Colon (tissue), 2 donors: ENCODE data around the gene ZDHHC3.
"Not testable (repeated sequence)": the region's sequence is repeated elsewhere in the genome, so short reads cannot be mapped to it uniquely, and the experiment has no call there.

Experiments
- FAIRE-seq: peaks from 2 replicates; lab custom pipeline; 2012; peaks lifted over from hg19 to GRCh38; lab: Jason Lieb, UNC
- donor health status: control.
- donor health status: control.

Gene ZDHHC3

GRCh38 chr3:44995142-44995770 is 19.3 kb upstream of the ZDHHC3 start:
- no peak for FAIRE-seq

DNA sequence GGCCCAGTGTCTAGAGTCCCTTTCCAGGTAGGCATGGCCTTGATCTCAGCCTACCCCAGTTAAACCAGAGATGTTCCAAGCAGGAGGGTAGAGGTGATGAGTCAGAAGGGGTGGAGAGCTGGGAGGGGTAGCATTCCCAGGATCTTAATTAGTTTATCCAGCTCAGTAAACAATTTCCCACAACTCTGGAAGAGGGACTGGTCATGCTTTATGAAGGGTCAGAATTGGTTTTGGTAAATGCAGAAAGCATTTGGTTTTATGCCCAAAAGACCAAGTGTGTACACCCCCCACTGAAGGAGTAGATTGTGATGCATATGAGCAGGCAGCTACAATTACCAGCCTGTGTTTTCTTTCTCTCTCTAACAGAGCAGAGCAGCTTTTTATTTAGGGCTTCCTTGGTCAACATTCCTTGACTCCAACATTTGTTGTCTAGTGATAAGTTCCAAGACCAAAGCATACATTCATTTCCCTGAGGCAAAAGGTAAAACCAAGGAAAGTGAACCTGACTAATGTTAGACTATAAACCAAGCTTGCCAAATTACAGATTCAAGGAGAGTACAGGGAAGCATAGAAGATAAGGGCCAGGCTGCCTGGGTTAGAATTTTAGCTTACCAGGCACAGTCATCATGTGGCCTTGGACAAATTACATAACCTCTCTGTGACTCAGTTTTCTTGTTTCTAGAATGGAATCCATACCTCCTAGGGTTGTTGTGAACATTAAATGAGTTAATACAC is 17.7 kb upstream of the ZDHHC3 start:
- no peak for FAIRE-seq

GRCh38 chr3:44992555-44993470 is 16.8 kb upstream of the ZDHHC3 start:
- no peak for FAIRE-seq

DNA sequence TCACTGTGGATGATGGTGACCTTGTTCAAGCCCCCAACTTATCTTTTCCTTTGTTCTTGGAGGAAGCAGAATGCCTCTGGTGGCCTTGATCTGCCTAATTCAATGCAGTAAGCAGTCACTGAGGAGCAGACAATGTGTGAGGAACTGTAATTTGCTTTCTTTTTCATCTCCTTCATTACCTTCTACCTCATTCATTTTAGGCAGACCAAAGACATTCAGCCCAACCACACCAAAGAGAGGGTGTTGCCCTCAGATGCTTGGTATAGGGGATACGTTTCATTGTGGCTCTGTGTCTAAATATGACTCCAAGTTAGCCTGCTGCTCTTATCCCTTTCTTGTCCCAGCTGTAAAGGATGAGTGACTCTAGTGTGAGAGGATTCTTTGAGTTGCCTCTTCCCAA is 15.4 kb upstream of the ZDHHC3 start:
- no peak for FAIRE-seq

GRCh38 chr3:44989636-44990373 is 13.8 kb upstream of the ZDHHC3 start:
- no peak for FAIRE-seq

DNA sequence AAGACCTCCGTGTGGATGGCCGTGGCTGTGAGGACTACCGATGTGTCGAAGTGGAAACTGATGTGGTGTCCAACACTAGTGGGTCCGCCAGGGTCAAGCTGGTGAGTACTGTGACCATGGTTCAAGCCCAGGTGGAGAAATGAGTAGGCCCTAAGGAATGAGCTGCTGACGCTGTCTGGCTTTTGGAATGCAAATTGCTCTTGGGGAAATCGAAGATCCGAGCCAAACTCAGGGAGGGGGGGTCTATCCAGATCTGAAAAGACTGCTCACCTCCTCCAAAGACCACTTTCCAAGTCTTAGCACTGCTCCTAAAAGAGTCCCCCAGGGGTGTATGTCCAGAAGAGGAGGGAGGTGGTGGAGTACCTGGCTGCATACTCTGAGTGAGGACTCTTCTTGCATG is 13.2 kb upstream of the ZDHHC3 start:
- FAIRE-seq: no peak

- FAIRE-seq: no peak
Observed at GRCh38 chr3:44988073-44988472, 12.1 kb upstream of the ZDHHC3 start.

DNA sequence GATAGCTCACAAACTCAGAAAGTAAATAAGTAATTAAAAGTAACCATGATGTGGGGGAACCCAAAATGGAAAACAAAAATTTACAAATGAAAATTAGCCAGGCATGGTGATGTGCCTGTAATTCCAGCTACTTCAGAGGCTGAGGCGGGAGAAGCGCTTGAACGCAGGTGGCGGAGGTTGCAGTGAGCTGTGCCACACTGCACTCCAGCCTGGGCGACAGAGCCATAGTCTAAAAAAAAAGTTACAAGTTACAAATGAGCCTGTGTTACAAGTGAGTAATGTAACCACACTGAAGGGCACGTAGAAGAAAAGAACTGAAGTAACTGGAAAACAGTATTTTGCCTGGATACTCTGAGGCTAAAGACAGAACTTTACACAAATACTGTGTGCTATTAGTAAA is 11.4 kb upstream of the ZDHHC3 start:
- no peak for FAIRE-seq

DNA sequence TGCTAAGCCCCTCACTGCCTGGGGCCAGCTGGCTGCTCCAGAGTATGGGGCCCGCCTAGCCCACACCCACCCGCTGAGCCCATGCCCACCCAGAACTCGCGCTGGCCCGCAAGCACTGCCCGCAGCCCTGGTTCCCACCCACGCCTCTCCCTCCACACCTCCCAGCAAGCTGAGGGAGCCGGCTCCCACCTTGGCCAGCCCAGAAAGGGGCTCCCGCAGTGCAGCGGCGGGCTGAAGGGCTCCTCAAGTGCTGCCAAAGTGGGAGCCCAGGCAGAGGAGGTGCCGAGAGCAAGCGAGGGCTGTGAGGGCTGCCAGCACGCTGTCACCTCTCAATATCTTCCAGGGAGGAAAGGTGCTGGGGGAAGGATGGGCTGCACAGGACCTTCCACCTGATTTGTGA is 10.4 kb upstream of the ZDHHC3 start:
- not testable (repeated sequence) for FAIRE-seq

DNA sequence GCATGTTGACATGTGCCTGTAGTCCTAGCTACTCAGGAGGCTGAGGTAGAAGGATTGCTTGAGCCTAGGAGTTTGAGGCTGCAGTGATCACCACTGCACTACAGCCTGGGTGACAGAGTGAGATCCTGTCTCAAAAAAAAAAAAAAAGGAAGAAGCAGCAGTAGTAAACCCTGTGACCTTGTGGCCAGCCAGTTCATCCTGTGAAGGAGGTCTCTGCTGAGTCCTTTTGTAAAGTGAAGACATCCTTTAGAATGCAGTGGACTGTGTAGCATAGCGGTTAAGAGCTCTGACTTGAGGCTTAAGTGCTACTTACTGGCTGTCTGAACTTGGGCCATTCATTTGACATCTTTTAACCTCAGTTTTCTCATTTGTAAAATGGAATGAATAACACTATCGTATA is 8.4 kb upstream of the ZDHHC3 start:
- no peak for FAIRE-seq

GRCh38 chr3:44983484-44983941 is 7.5 kb upstream of the ZDHHC3 start:
- no peak for FAIRE-seq

DNA sequence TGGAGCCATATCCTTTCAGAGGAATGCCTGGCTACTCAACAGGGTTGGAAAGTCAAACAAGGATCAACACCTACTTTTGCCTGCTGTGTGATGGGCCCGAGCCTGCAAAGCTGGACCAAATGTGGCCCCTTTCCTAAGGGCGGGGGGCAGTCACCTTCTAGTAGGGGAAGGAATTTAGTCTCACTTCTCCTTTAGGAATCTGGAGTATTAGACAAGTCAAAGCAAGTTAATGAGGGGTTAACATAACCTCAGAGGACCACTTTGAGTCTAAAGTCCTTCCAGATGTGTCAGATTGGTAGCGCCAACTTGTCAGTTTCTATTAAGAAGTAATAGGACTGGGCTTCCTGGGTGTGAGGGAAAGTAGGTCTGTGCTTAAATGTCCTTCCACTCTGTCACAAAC is 6.8 kb upstream of the ZDHHC3 start:
- no peak for FAIRE-seq

DNA sequence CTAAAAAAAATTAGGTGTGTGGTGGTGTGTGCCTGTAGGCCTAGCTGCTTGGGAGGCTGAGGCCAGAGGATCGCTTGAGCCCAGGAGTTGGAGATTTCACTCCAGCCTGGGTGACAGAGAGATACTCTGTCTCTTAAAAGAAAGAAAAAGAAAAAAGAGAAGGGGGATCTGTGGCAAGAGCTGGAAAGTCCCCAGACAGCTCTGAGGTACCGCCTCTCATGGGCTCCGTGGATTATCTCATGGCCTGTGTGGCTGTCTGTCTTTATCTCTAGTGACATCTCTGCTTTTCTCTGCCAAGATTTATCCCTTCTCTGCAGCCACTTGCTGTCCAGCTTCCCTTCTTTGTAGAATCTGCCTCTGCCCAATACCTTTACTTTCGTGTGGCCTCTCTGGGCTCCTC is 5.8 kb upstream of the ZDHHC3 start:
- no peak for FAIRE-seq

- no peak for FAIRE-seq
Observed at GRCh38 chr3:44981220-44981619, 5.2 kb upstream of the ZDHHC3 start.

GRCh38 chr3:44974416-44974815 is 1.6 kb downstream of the ZDHHC3 start:
- no peak for FAIRE-seq

DNA sequence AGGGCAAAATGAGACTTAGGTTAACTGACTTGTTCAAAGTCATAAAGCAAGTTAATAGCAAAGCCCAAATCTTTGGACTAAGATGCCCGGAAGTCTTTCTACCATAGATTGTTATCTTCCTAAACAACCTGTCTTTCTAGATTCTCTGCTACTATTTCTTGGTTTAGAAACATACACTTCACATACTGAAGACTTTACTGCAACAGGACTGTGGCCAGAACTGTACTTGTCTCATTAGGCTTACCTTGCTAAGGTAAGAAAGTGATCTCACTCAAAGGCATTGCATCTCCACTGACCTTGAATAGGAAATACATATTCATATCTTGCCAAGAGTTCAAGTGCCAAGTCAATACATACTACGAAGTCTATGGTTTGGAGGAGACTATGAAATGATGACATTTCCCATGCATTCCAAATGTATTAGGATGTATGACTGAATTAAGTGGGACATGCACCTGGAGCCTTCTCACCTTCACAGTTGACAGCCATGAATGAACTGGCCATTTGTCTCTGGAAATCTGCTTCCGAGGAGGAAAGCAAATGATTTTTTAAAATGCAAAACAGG is 5.0 kb downstream of the ZDHHC3 start:
- FAIRE-seq: no peak

- FAIRE-seq: no peak
Observed at GRCh38 chr3:44969828-44970179, 6.2 kb downstream of the ZDHHC3 start.

GRCh38 chr3:44969154-44969827 is 6.7 kb downstream of the ZDHHC3 start:
- no peak for FAIRE-seq

GRCh38 chr3:44968447-44968858 is 7.5 kb downstream of the ZDHHC3 start:
- no peak for FAIRE-seq

DNA sequence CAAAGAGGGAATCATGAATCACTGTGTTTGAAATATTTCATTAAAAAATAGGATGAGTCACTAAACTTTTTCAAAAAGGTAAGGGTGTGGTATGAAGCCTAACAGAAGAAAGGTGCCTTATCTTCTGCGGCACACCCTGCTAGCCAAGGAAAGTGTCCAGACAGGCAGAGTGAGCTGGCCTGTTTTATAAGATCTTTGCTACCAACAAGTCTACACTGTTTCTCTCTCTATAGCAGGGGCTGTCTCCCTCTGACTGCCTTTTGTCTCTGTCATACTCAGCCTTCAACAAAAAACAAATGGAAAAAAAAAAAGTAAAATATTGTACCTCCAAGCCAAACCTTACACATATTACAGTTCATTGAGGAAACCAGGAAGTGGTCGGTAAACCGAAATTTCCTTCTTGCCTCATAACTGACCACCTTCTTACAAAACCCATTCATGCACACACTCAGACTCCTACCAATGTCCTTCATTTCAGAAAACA is 9.1 kb downstream of the ZDHHC3 start:
- no peak for FAIRE-seq

DNA sequence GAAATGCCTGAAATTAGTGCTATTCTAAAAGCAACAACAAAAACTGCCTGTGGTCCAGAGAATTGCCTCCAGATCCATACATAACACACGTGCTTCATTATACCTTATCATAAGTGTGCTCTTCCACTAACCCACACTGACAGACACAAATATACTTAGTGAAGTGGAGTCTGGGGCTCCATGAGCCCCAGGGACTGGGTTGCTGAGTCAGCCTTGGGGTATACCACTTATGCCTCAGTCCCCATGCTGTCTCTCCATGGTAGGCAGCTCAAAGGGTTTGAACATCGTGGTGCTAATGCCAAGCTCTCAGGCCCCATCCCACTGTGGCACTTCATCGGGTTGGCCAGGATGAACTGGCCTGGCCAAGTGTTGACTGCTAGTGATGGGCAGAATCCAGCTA is 10.8 kb downstream of the ZDHHC3 start:
- no peak for FAIRE-seq
